ENCODE measurements around the gene PRIMA1.

The PRIMA1 gene

GRCh38 chr14:93753647-93754046 is 34.6 kb downstream of the PRIMA1 start:
- DNase-seq (ENCODE audit: low read depth) = no peak

GRCh38 chr14:93752980-93753561 is 35.2 kb downstream of the PRIMA1 start:
- no peak for DNase-seq (ENCODE audit: low read depth)

GRCh38 chr14:93751946-93752655 is 36.2 kb downstream of the PRIMA1 start:
- DNase-seq (ENCODE audit: low read depth) = no peak

- no peak for DNase-seq (ENCODE audit: low read depth)
Measured at GRCh38 chr14:93749076-93749420, 39.2 kb downstream of the PRIMA1 start.

GRCh38 chr14:93748208-93749075 is 39.8 kb downstream of the PRIMA1 start:
- no peak for DNase-seq (ENCODE audit: low read depth)

GRCh38 chr14:93747560-93747959 is 40.7 kb downstream of the PRIMA1 start:
- DNase-seq (ENCODE audit: low read depth) = no peak

GRCh38 chr14:93747102-93747501 is 41.2 kb downstream of the PRIMA1 start:
- no peak for DNase-seq (ENCODE audit: low read depth)

GRCh38 chr14:93745603-93746273 is 42.5 kb downstream of the PRIMA1 start:
- no peak for DNase-seq (ENCODE audit: low read depth)

- no peak for DNase-seq (ENCODE audit: low read depth)
Measured at GRCh38 chr14:93744876-93745275, 43.4 kb downstream of the PRIMA1 start.

- no peak for DNase-seq (ENCODE audit: low read depth)
Measured at GRCh38 chr14:93744176-93744575, 44.1 kb downstream of the PRIMA1 start.

GRCh38 chr14:93743270-93744060 is 44.8 kb downstream of the PRIMA1 start:
- no peak for DNase-seq (ENCODE audit: low read depth)

GRCh38 chr14:93742761-93743160 is 45.5 kb downstream of the PRIMA1 start:
- no peak for DNase-seq (ENCODE audit: low read depth)

GRCh38 chr14:93741556-93742230 is 46.6 kb downstream of the PRIMA1 start:
- DNase-seq (ENCODE audit: low read depth) = no peak

GRCh38 chr14:93737634-93738033 is 50.7 kb downstream of the PRIMA1 start:
- no peak for DNase-seq (ENCODE audit: low read depth)

GRCh38 chr14:93736378-93737014 is 51.8 kb downstream of the PRIMA1 start:
- no peak for DNase-seq (ENCODE audit: low read depth)

- no peak for DNase-seq (ENCODE audit: low read depth)
Measured at GRCh38 chr14:93735206-93735605, 53.1 kb downstream of the PRIMA1 start.

- no peak for DNase-seq (ENCODE audit: low read depth)
Measured at GRCh38 chr14:93734086-93734822, 54.0 kb downstream of the PRIMA1 start.

GRCh38 chr14:93733631-93734030 is 54.7 kb downstream of the PRIMA1 start:
- DNase-seq (ENCODE audit: low read depth) = no peak

GRCh38 chr14:93733231-93733630 is 55.1 kb downstream of the PRIMA1 start:
- DNase-seq (ENCODE audit: low read depth) = no peak

- DNase-seq (ENCODE audit: low read depth) = no peak
Measured at GRCh38 chr14:93732524-93732923, 55.8 kb downstream of the PRIMA1 start.

Data from T follicular helper cell (primary cell).